GM12878 (cell line): ENCODE measurements around the gene IRX6. TPM values are rescaled to one million over a fixed set of nuclear protein-coding genes. Genes with fewer than 3 reads are reported as not detected.

ENCODE experiments used
- ATAC-seq: fragments of 200-7000 bp; cut with Tn5 transposase; 3 replicates; pipeline ENCODE4 v1.9.1; 2020; ENCODE audit warnings: mild to moderate bottlenecking, moderate library complexity
- BruUV-seq: library from RNA; stranded (reverse); fragments of 400-500 nt; replicated peaks from 2 replicates; lab custom pipeline; 2021; lab: Mats Ljungman, UMichigan
- CTCF ChIA-PET: fragments of 300-600 bp; sonication (Branson Sonifier 250); formaldehyde crosslinking; extraction: SDS; loops from one replicate; lab custom pipeline; 2021; ENCODE audit warnings: inconsistent platforms; lab: Yijun Ruan, JAX
- POLR2A ChIA-PET: fragments of 350-600 bp; formaldehyde crosslinking; extraction: SDS; loops from one replicate; lab custom pipeline; 2021; ENCODE audit warnings: inconsistent platforms; lab: Charles Lee
- RAD21 ChIA-PET: fragments of 300-600 bp; sonication (Branson Sonifier 250); formaldehyde crosslinking; loops from one replicate; lab custom pipeline; 2023; ENCODE audit warnings: antibody characterized with exemption; ENCODE audit not compliant: unreplicated experiment; lab: Charles Lee
- SMC1A ChIA-PET: fragments of 300-600 bp; sonication (Branson Sonifier 250); formaldehyde crosslinking; loops from one replicate; lab custom pipeline; 2023; ENCODE audit not compliant: unreplicated experiment, uncharacterized antibody; lab: Charles Lee
- DNase-seq: peaks from one replicate; pipeline ENCODE4 v3.0.0-alpha.2; 2011; ENCODE audit warnings: low read depth, low spot score
- FAIRE-seq: peaks from 3 replicates; lab custom pipeline; 2011; peaks lifted over from hg19 to GRCh38; lab: Jason Lieb, UNC
- H2AFZ ChIP-seq: 2 replicates; pipeline ENCODE4 v1.6.0; 2011; ENCODE audit warnings: low read depth, low read length, control low read depth; ENCODE audit not compliant: control insufficient read depth
- H3K27ac ChIP-seq: 2 replicates; pipeline ENCODE4 v1.5.1; 2011; ENCODE audit warnings: control low read depth; ENCODE audit not compliant: control insufficient read depth, insufficient read depth
- H3K27me3 ChIP-seq, 2 experiments: replicated peaks in 1 of 2; 2 replicates each; pipeline versions ENCODE4 v1.6.0 to v1.6.1; 2011; ENCODE audit warnings: low read length in 1 of 2; ENCODE audit not compliant: control insufficient read depth in 2 of 2, insufficient read depth in 2 of 2
- H3K36me3 ChIP-seq, 2 experiments: 2 replicates each; pipeline ENCODE4 v1.5.1; 2011; ENCODE audit warnings: low read length in 1 of 2; ENCODE audit not compliant: control insufficient read depth in 2 of 2, insufficient read depth in 2 of 2
- H3K4me1 ChIP-seq: 2 replicates; pipeline ENCODE4 v1.6.1; 2011; ENCODE audit warnings: mild to moderate bottlenecking, low read length, moderate library complexity, mixed read lengths; ENCODE audit not compliant: control insufficient read depth, insufficient read depth
- H3K4me2 ChIP-seq: 2 replicates; pipeline ENCODE4 v1.6.0; 2011; ENCODE audit warnings: control low read depth; ENCODE audit not compliant: control insufficient read depth, insufficient read depth
- H3K4me3 ChIP-seq: fragments of 200-600 bp; sonication (generic); 2 replicates; pipeline ENCODE4 v1.5.1; 2016
- H3K79me2 ChIP-seq: 2 replicates; pipeline ENCODE4 v1.6.0; 2011; ENCODE audit warnings: low read length; ENCODE audit not compliant: control insufficient read depth, insufficient read depth
- H3K9ac ChIP-seq: 2 replicates; pipeline ENCODE4 v1.8.0; 2011; ENCODE audit warnings: low read length, control low read depth, mixed read lengths; ENCODE audit not compliant: control insufficient read depth, insufficient read depth
- H3K9me3 ChIP-seq: replicated peaks from 3 replicates; pipeline ENCODE4 v1.5.1; 2011; ENCODE audit warnings: mild to moderate bottlenecking, low read length; ENCODE audit not compliant: control insufficient read depth, insufficient read depth
- H4K20me1 ChIP-seq: 2 replicates; pipeline ENCODE4 v1.6.0; 2011; ENCODE audit not compliant: control insufficient read depth, insufficient read depth
- HDGF ChIP-seq: fragments of 450-650 bp; IDR thresholded peaks from 2 replicates; pipeline ENCODE4 v1.6.1; 2016; ENCODE audit warnings: antibody characterized with exemption
- MEF2B ChIP-seq: fragments of 450-650 bp; IDR thresholded peaks from 2 replicates; pipeline ENCODE4 v1.6.1; 2018; ENCODE audit warnings: mild to moderate bottlenecking, moderate library complexity; ENCODE audit not compliant: partially characterized antibody, poor library complexity, severe bottlenecking
- PAX8 ChIP-seq: fragments of 450-650 bp; IDR thresholded peaks from 2 replicates; pipeline ENCODE4 v1.6.1; 2017; ENCODE audit warnings: mild to moderate bottlenecking, moderate library complexity
- PML ChIP-seq: IDR thresholded peaks from 2 replicates; pipeline ENCODE4 v1.6.1; 2012; ENCODE audit warnings: low read length, inconsistent platforms
- SMAD5 ChIP-seq: IDR thresholded peaks from 2 replicates; pipeline ENCODE4 v1.6.1; 2016; ENCODE audit warnings: antibody characterized with exemption, low read depth
- TCF12 ChIP-seq: IDR thresholded peaks from 2 replicates; pipeline ENCODE4 v1.6.1; 2011; ENCODE audit warnings: low read depth, mild to moderate bottlenecking, low read length
- WGBS: methylation state at CpG from one replicate; pipeline ENCODE4 v1.1.6; 2016; ENCODE audit warnings: low lambda C conversion rate; ENCODE audit not compliant: insufficient replicate concordance, insufficient coverage; ENCODE audit errors: missing lambda C conversion rate; 5-methylcytosine and 5-hydroxymethylcytosine counted together
- in situ Hi-C: fragments of 300-500 bp; cut with MboI; formaldehyde crosslinking; loops from 9 replicates; pipeline ENCODE4 v1.14.3; 2018; ENCODE audit warnings: mixed read lengths
- intact Hi-C: fragments of 100-400 bp; cut with micrococcal nuclease; formaldehyde crosslinking; loops from one replicate; pipeline ENCODE4 v1.14.2; 2022; ENCODE audit not compliant: unreplicated experiment
- polyA plus RNA-seq, 11 experiments: library from polyadenylated mRNA; depleted of rRNA in 4 of 11; unstranded in 6 of 11; stranded (reverse) in 5 of 11; fragments of >200 nt; fragmentation: Nextera tagmentation in 4 of 11; fragmentation: Illumina TruSeq in 1 of 11; extraction: Ambion mirVana in 4 of 11; extraction: Trizol in 1 of 11; gene quantifications; 1 replicate in 1 of 11; 2 replicates in 10 of 11; pipeline versions ENCODE4 v1.2.1 to v1.2.3, GENCODE V29; 2011 to 2016; ENCODE audit warnings: inconsistent platforms in 2 of 11, missing spikeins in 2 of 11, low read depth in 1 of 11
- total RNA-seq, 4 experiments: library from RNA; depleted of rRNA in 3 of 4; stranded (reverse); fragments of >200 nt in 3 of 4; fragmentation: Illumina TruSeq in 1 of 4; extraction: Trizol in 1 of 4; gene quantifications; 2 replicates each; pipeline versions ENCODE4 v1.2.1 to v1.2.3, GENCODE V29; 2013 to 2021
- TF ChIP-seq, protein P1 (sequence below): fragments of 450-650 bp; formaldehyde crosslinking; IDR thresholded peaks from 2 replicates; pipeline ENCODE4 v1.5.0; 2022; ENCODE audit warnings: mild to moderate bottlenecking, missing genetic modification characterization
- TF ChIP-seq, protein P2 (sequence below): IDR thresholded peaks from 2 replicates; pipeline ENCODE4 v1.6.1; 2011; ENCODE audit warnings: low read depth, mild to moderate bottlenecking, low read length, moderate library complexity, borderline replicate concordance; ENCODE audit errors: extremely low read depth
- TF ChIP-seq, protein P3 (sequence below): fragments of 450-650 bp; conservative IDR thresholded peaks from 2 replicates; pipeline ENCODE4 v1.6.1; 2017; ENCODE audit warnings: mild to moderate bottlenecking, moderate library complexity
- TF ChIP-seq, protein P4 (sequence below): IDR thresholded peaks from 2 replicates; pipeline ENCODE4 v1.6.1; 2012; ENCODE audit warnings: low read depth, low read length, improper control_type of control experiment
- TF ChIP-seq, protein P5 (sequence below): IDR thresholded peaks from 2 replicates; pipeline ENCODE4 v1.6.1; 2012; ENCODE audit warnings: improper control_type of control experiment, low read depth, low read length; ENCODE audit not compliant: insufficient replicate concordance
- TF ChIP-seq, protein P6 (sequence below): fragments of 450-650 bp; IDR thresholded peaks from 2 replicates; pipeline ENCODE4 v1.6.1; 2014; ENCODE audit warnings: mild to moderate bottlenecking

The IRX6 gene
- total and polyA plus RNA-seq, 10 of the 15 experiments (the other 5 are each of a cell fraction or from before 2014, with no cell fraction given), result not detected

DNA sequence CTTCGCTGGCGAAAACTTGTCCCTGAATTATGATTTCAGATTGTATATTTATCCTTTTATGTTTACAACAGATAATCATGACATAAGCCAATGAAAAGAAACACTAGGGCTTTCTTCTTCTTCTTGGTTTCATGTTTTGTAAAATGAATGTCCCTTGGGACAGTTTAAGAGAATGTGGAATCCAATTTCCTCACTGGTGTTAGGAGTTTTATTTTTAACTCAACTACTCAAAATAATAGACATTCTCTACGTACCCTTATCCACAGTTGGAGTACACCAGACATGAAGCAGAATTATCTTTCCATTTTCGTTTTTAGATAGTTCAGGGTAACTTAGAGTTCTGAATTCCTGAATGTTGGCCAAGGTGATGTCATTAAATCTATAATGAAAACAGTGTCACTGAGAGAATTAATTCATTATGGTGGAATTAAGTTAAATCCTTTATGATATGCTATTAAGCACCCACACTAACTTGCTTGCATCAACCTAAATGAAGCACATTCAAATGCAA, 43.4 kb downstream of the IRX6 start:
- Histone ChIP-seq H3K79me2 (no peaks in the 10 kb centered on the region), H4K20me1 (no peaks in the 10 kb centered on the region), H3K9me3 (no peaks in the 10 kb centered on the region), H3K9ac (no peak overlapping the region), H3K36me3 (no peaks in the 10 kb centered on the region), H3K4me1 (no peaks in the 10 kb centered on the region), H3K27me3 (peaks cover 2 to 10% of the 10 kb centered on the region in 2 experiments), H2AFZ (no peak overlapping the region), H3K27ac (no peak overlapping the region), H3K4me2 (no peak overlapping the region), H3K4me3 (no peak overlapping the region)
- CTCF ChIA-PET, result no interaction called here
- POLR2A ChIA-PET, result no interaction called here
- DNase-seq, result no peak
- TF ChIP-seq, protein P1, sequence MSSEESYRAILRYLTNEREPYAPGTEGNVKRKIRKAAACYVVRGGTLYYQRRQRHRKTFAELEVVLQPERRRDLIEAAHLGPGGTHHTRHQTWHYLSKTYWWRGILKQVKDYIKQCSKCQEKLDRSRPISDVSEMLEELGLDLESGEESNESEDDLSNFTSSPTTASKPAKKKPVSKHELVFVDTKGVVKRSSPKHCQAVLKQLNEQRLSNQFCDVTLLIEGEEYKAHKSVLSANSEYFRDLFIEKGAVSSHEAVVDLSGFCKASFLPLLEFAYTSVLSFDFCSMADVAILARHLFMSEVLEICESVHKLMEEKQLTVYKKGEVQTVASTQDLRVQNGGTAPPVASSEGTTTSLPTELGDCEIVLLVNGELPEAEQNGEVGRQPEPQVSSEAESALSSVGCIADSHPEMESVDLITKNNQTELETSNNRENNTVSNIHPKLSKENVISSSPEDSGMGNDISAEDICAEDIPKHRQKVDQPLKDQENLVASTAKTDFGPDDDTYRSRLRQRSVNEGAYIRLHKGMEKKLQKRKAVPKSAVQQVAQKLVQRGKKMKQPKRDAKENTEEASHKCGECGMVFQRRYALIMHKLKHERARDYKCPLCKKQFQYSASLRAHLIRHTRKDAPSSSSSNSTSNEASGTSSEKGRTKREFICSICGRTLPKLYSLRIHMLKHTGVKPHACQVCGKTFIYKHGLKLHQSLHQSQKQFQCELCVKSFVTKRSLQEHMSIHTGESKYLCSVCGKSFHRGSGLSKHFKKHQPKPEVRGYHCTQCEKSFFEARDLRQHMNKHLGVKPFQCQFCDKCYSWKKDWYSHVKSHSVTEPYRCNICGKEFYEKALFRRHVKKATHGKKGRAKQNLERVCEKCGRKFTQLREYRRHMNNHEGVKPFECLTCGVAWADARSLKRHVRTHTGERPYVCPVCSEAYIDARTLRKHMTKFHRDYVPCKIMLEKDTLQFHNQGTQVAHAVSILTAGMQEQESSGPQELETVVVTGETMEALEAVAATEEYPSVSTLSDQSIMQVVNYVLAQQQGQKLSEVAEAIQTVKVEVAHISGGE (CRISPR knock-in tag), result no peak
- TF ChIP-seq HDGF (no peak), PML (no peak), TCF12 (no peak), MEF2B (no peak), SMAD5 (no peak), PAX8 (no peak)
- TF ChIP-seq, protein P2, sequence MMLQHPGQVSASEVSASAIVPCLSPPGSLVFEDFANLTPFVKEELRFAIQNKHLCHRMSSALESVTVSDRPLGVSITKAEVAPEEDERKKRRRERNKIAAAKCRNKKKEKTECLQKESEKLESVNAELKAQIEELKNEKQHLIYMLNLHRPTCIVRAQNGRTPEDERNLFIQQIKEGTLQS, result no peak
- TF ChIP-seq, protein P3, sequence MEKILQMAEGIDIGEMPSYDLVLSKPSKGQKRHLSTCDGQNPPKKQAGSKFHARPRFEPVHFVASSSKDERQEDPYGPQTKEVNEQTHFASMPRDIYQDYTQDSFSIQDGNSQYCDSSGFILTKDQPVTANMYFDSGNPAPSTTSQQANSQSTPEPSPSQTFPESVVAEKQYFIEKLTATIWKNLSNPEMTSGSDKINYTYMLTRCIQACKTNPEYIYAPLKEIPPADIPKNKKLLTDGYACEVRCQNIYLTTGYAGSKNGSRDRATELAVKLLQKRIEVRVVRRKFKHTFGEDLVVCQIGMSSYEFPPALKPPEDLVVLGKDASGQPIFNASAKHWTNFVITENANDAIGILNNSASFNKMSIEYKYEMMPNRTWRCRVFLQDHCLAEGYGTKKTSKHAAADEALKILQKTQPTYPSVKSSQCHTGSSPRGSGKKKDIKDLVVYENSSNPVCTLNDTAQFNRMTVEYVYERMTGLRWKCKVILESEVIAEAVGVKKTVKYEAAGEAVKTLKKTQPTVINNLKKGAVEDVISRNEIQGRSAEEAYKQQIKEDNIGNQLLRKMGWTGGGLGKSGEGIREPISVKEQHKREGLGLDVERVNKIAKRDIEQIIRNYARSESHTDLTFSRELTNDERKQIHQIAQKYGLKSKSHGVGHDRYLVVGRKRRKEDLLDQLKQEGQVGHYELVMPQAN, result no peak
- TF ChIP-seq, protein P4, sequence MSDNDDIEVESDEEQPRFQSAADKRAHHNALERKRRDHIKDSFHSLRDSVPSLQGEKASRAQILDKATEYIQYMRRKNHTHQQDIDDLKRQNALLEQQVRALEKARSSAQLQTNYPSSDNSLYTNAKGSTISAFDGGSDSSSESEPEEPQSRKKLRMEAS, result no peak
- TF ChIP-seq, protein P5, sequence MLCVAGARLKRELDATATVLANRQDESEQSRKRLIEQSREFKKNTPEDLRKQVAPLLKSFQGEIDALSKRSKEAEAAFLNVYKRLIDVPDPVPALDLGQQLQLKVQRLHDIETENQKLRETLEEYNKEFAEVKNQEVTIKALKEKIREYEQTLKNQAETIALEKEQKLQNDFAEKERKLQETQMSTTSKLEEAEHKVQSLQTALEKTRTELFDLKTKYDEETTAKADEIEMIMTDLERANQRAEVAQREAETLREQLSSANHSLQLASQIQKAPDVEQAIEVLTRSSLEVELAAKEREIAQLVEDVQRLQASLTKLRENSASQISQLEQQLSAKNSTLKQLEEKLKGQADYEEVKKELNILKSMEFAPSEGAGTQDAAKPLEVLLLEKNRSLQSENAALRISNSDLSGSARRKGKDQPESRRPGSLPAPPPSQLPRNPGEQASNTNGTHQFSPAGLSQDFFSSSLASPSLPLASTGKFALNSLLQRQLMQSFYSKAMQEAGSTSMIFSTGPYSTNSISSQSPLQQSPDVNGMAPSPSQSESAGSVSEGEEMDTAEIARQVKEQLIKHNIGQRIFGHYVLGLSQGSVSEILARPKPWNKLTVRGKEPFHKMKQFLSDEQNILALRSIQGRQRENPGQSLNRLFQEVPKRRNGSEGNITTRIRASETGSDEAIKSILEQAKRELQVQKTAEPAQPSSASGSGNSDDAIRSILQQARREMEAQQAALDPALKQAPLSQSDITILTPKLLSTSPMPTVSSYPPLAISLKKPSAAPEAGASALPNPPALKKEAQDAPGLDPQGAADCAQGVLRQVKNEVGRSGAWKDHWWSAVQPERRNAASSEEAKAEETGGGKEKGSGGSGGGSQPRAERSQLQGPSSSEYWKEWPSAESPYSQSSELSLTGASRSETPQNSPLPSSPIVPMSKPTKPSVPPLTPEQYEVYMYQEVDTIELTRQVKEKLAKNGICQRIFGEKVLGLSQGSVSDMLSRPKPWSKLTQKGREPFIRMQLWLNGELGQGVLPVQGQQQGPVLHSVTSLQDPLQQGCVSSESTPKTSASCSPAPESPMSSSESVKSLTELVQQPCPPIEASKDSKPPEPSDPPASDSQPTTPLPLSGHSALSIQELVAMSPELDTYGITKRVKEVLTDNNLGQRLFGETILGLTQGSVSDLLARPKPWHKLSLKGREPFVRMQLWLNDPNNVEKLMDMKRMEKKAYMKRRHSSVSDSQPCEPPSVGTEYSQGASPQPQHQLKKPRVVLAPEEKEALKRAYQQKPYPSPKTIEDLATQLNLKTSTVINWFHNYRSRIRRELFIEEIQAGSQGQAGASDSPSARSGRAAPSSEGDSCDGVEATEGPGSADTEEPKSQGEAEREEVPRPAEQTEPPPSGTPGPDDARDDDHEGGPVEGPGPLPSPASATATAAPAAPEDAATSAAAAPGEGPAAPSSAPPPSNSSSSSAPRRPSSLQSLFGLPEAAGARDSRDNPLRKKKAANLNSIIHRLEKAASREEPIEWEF, result no peak
- TF ChIP-seq, protein P6, sequence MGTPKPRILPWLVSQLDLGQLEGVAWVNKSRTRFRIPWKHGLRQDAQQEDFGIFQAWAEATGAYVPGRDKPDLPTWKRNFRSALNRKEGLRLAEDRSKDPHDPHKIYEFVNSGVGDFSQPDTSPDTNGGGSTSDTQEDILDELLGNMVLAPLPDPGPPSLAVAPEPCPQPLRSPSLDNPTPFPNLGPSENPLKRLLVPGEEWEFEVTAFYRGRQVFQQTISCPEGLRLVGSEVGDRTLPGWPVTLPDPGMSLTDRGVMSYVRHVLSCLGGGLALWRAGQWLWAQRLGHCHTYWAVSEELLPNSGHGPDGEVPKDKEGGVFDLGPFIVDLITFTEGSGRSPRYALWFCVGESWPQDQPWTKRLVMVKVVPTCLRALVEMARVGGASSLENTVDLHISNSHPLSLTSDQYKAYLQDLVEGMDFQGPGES, result no peak
- intact Hi-C loops (no loop called here), in situ Hi-C loops (no loop called here)
- SMC1A ChIA-PET, result no interaction called here
- WGBS, result 39% methylated on average over 4 of the region's 4 CpGs
- RAD21 ChIA-PET, result no interaction called here
- no TSS peak for BruUV-seq
- no peak for FAIRE-seq
- no peak for ATAC-seq
